Activated CD4-positive, CD25-positive, alpha-beta regulatory T cell treated with anti-CD3 and anti-CD28 coated beads, Interleukin-2, amount 50 U/mL, for 72 hours (primary cell): ENCODE results near the gene CDK4.

Source experiments
- DNase-seq: peaks from one replicate; pipeline ENCODE4 v3.0.0; 2021

CDK4 gene

GRCh38 chr12:57755454-57756372 lies 3.6 kb upstream of the CDK4 start:
- DNase-seq: no peak

- DNase-seq: no peak
These were observed 3.0 kb upstream of the CDK4 start for GRCh38 chr12:57755194-57755453.

- DNase-seq: peak; percentile 77
These were observed 2.5 kb upstream of the CDK4 start, which contains the start of gene MARCHF9 for GRCh38 chr12:57754411-57755193. MARCHF9 (plus strand) TSS chr12:57755103; CDS start chr12:57755529, 426 bp downstream.

GRCh38 chr12:57753756-57754337 lies 1.7 kb upstream of the CDK4 start:
- no peak for DNase-seq

- DNase-seq: no peak
These were observed 524 bp upstream of the CDK4 start for GRCh38 chr12:57752668-57753000.

GRCh38 chr12:57751432-57751787 lies 700 bp downstream of the CDK4 start:
- DNase-seq: no peak

- DNase-seq: no peak
These were observed 1.3 kb downstream of the CDK4 start for GRCh38 chr12:57750561-57751431.

- no peak for DNase-seq
These were observed 3.0 kb downstream of the CDK4 start for GRCh38 chr12:57749061-57749460.

- DNase-seq: no peak
These were observed 6.1 kb downstream of the CDK4 start for GRCh38 chr12:57746025-57746424.

- no peak for DNase-seq
These were observed 6.6 kb downstream of the CDK4 start for GRCh38 chr12:57745485-57745881.

GRCh38 chr12:57744777-57745484 lies 7.2 kb downstream of the CDK4 start, which contains the start of gene TSPAN31:
TSPAN31 (plus strand) TSS chr12:57745039; CDS start chr12:57745155, 116 bp downstream.
- peak; percentile 85 for DNase-seq

GRCh38 chr12:57744194-57744776 lies 7.8 kb downstream of the CDK4 start:
- DNase-seq: peak; percentile 66

- DNase-seq: no peak
These were observed 8.3 kb downstream of the CDK4 start for GRCh38 chr12:57743769-57744168.

- DNase-seq: peak; percentile 67
These were observed 10.0 kb downstream of the CDK4 start for GRCh38 chr12:57741844-57742738.

GRCh38 chr12:57741413-57741789 lies 10.7 kb downstream of the CDK4 start:
- DNase-seq: no peak

- peak; percentile 66 for DNase-seq
These were observed 11.3 kb downstream of the CDK4 start for GRCh38 chr12:57740656-57741412.

- no peak for DNase-seq
These were observed 12.1 kb downstream of the CDK4 start for GRCh38 chr12:57739914-57740538.

GRCh38 chr12:57739387-57739786 lies 12.7 kb downstream of the CDK4 start:
- DNase-seq: no peak

- no peak for DNase-seq
These were observed 13.4 kb downstream of the CDK4 start, which contains the start of gene AGAP2 for GRCh38 chr12:57738661-57739237. AGAP2 (minus strand) TSS chr12:57738742; CDS start chr12:57738246, 496 bp downstream.
